ENCODE measurements around the gene MS4A6A.

DNA sequence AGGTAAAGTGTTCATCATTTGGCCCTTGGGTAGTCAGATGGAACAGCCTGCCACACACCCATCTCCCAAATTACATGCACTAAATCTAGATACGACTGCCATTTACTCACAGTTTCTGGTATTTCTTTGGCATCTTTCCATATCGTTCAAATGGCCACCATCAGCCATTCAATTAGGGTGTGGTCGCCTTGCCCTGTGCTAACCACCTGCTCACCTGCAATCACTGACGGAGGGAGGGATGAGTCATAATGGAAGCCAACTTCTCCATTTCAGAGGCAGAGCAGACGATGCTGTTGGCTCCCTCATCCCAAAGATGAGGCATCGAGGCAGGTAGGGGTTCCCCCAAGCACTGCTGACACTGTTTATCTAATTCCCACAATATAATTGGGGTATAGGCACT is 14.6 kb downstream of the MS4A6A start:
- TF ChIP-seq, protein P1, sequence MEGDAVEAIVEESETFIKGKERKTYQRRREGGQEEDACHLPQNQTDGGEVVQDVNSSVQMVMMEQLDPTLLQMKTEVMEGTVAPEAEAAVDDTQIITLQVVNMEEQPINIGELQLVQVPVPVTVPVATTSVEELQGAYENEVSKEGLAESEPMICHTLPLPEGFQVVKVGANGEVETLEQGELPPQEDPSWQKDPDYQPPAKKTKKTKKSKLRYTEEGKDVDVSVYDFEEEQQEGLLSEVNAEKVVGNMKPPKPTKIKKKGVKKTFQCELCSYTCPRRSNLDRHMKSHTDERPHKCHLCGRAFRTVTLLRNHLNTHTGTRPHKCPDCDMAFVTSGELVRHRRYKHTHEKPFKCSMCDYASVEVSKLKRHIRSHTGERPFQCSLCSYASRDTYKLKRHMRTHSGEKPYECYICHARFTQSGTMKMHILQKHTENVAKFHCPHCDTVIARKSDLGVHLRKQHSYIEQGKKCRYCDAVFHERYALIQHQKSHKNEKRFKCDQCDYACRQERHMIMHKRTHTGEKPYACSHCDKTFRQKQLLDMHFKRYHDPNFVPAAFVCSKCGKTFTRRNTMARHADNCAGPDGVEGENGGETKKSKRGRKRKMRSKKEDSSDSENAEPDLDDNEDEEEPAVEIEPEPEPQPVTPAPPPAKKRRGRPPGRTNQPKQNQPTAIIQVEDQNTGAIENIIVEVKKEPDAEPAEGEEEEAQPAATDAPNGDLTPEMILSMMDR (IDR thresholded peaks at IDR 0.05 in 2 of 3, conservative IDR thresholded peaks at IDR 0.05 in 1 of 3; ENCODE audit: borderline replicate concordance in 1 of 3, insufficient read depth in 1 of 3, low read depth in 2 of 3, low read length in 2 of 3), result no peak
- TF ChIP-seq EZH2 (IDR thresholded peaks at IDR 0.05) (no peak), POLR2AphosphoS5 (IDR thresholded peaks at IDR 0.05; ENCODE audit: low read depth, low read length) (no peak), POLR2A (IDR thresholded peaks at IDR 0.05; ENCODE audit: borderline replicate concordance, extremely low read depth, insufficient read depth, insufficient read length) (no peak), FOSL1 (IDR thresholded peaks at IDR 0.05; ENCODE audit: low read depth) (no peak), ELF1 (IDR thresholded peaks at IDR 0.05; ENCODE audit: borderline replicate concordance, low read depth) (no peak), ZNF274 (IDR thresholded peaks at IDR 0.05; ENCODE audit: low read depth, low read length) (no peak), SIN3A (IDR thresholded peaks at IDR 0.05; ENCODE audit: low read depth) (no peak), EGR1 (IDR thresholded peaks at IDR 0.05; ENCODE audit: low read depth) (no peak)
- TF ChIP-seq, protein P2, sequence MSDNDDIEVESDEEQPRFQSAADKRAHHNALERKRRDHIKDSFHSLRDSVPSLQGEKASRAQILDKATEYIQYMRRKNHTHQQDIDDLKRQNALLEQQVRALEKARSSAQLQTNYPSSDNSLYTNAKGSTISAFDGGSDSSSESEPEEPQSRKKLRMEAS (IDR thresholded peaks at IDR 0.05), result no peak

Data from HCT116 (cell line).